Measurements from ENCODE around the gene ACTRT2.

ACTRT2 gene

DNA sequence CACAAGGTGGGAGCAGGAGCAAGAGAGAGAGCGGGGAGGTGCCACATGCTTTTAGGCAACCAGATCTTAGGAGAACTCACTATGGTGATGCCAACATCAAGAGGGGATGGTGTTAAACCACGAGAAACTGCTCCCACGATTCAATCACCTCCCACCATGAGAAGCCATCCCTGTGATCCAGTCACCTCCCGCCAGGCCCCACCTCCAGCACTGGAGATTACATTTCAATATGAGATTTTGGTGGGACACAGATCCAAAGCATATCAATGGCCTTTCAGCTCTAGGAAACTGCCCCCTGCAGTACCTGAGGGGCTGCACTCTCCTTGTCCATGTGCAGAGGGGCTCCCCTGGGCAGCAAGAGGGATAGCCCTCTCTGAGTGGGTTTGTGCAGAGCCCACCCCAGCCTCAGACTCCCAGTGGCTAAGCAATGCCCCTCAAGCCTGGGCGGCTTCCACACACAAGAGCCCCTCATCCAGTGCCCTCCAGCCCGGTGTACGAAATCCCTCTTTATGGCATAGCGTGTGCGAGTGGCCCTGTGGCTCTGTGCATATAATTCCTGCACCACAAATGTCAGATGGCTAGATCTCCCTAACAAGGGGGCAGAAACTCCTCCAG is 32.2 kb downstream of the ACTRT2 start:
- H3K27me3 ChIP-seq (replicated peaks in 2 of 5; ENCODE audit: control insufficient read depth in 4 of 5, insufficient read depth in 5 of 5, low read length in 4 of 5) = no peaks in the 10 kb centered on the region
- CTCF ChIA-PET = no interaction called here
- H3K4me3 ChIP-seq (ENCODE audit: control insufficient read depth in 1 of 7, extremely low read depth in 1 of 7, insufficient read depth in 4 of 7, low read depth in 2 of 7, low read length in 6 of 7) = no peak overlapping the region
- WGBS (ENCODE audit: insufficient coverage) = 100% methylated on average over 8 of the region's 9 CpGs
- no peaks in the 10 kb centered on the region for H3K4me1 ChIP-seq (ENCODE audit: control extremely low read depth in 1 of 4, control insufficient read depth in 4 of 4, insufficient read depth in 4 of 4, low read length in 3 of 4)
- H3K36me3 ChIP-seq (ENCODE audit: control insufficient read depth in 4 of 4, insufficient read depth in 4 of 4, low read length in 3 of 4) = no peaks in the 10 kb centered on the region
- peaks cover 0 to 5% (median 0%) of the 10 kb centered on the region in 5 experiments for H3K9me3 ChIP-seq (ENCODE audit: control extremely low read depth in 1 of 5, control insufficient read depth in 4 of 5, insufficient read depth in 2 of 5, low read depth in 1 of 5, low read length in 4 of 5)
- no peak for DNase-seq
- POLR2A ChIA-PET = no interaction called here
- no peak overlapping the region for H3K27ac ChIP-seq (ENCODE audit: insufficient read depth in 1 of 2, low read depth in 1 of 2, low read length in 2 of 2, poor library complexity in 1 of 2, severe bottlenecking in 2 of 2)

DNA sequence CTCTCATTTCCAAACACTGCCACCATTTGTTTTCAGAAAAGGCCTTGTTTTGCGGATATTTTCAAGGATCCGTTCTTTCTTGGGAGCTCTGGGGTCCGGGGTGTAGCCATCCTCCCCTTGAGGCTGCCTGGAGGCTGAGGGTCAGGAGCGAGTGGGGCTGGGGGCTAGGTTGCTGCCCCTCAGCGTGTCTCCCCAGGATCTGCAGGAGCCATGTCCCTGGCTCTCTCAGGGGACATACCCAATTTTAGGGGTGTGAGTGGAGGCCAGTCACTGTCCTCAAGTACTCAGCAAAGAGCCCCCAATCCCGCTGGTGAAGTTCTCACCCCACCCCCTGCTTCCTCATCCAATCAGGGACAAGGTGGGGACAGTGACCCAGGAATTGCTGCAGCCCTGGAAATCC is 32.7 kb downstream of the ACTRT2 start:
- WGBS (ENCODE audit: insufficient coverage) = 100% methylated on average over 5 of the region's 6 CpGs
- Histone ChIP-seq H3K4me3 (ENCODE audit: control insufficient read depth in 1 of 7, extremely low read depth in 1 of 7, insufficient read depth in 4 of 7, low read depth in 2 of 7, low read length in 6 of 7) (no peak overlapping the region), H3K36me3 (ENCODE audit: control insufficient read depth in 4 of 4, insufficient read depth in 4 of 4, low read length in 3 of 4) (no peaks in the 10 kb centered on the region), H3K27ac (ENCODE audit: insufficient read depth in 1 of 2, low read depth in 1 of 2, low read length in 2 of 2, poor library complexity in 1 of 2, severe bottlenecking in 2 of 2) (no peak overlapping the region), H3K27me3 (replicated peaks in 2 of 5; ENCODE audit: control insufficient read depth in 4 of 5, insufficient read depth in 5 of 5, low read length in 4 of 5) (no peaks in the 10 kb centered on the region), H3K9me3 (ENCODE audit: control extremely low read depth in 1 of 5, control insufficient read depth in 4 of 5, insufficient read depth in 2 of 5, low read depth in 1 of 5, low read length in 4 of 5) (peaks cover 0 to 5% (median 0%) of the 10 kb centered on the region in 5 experiments), H3K4me1 (ENCODE audit: control extremely low read depth in 1 of 4, control insufficient read depth in 4 of 4, insufficient read depth in 4 of 4, low read length in 3 of 4) (no peaks in the 10 kb centered on the region)
- ChIA-PET POLR2A (no interaction called here), CTCF (no interaction called here)
- no peak for DNase-seq

DNA sequence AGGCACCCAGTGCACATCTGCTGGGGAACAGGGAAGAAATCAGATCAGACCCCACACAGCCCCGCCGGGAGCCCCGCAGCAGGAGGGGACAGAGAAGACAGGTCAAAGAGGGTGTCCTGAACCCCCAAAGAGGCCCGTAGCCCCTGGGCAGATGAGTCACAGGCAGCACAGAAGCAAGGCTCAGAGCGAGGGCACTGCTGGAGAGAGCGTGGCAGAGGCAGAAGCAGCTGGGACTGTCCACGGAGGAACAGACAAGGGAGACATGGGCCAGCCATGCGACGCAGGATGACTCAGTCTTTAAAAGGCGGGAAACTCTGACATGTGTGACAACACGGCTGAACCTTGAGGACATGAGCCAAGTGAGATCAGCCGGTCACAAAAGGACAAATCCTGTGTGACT is 33.2 kb downstream of the ACTRT2 start:
- ChIA-PET CTCF (no interaction called here), POLR2A (no interaction called here)
- Histone ChIP-seq H3K27ac (ENCODE audit: insufficient read depth in 1 of 2, low read depth in 1 of 2, low read length in 2 of 2, poor library complexity in 1 of 2, severe bottlenecking in 2 of 2) (no peak overlapping the region), H3K9me3 (ENCODE audit: control extremely low read depth in 1 of 5, control insufficient read depth in 4 of 5, insufficient read depth in 2 of 5, low read depth in 1 of 5, low read length in 4 of 5) (peaks cover 0 to 5% (median 0%) of the 10 kb centered on the region in 5 experiments), H3K36me3 (ENCODE audit: control insufficient read depth in 4 of 4, insufficient read depth in 4 of 4, low read length in 3 of 4) (no peaks in the 10 kb centered on the region), H3K27me3 (replicated peaks in 2 of 5; ENCODE audit: control insufficient read depth in 4 of 5, insufficient read depth in 5 of 5, low read length in 4 of 5) (no peaks in the 10 kb centered on the region), H3K4me3 (ENCODE audit: control insufficient read depth in 1 of 7, extremely low read depth in 1 of 7, insufficient read depth in 4 of 7, low read depth in 2 of 7, low read length in 6 of 7) (no peak overlapping the region), H3K4me1 (ENCODE audit: control extremely low read depth in 1 of 4, control insufficient read depth in 4 of 4, insufficient read depth in 4 of 4, low read length in 3 of 4) (no peaks in the 10 kb centered on the region)
- WGBS (ENCODE audit: insufficient coverage) = 99% methylated on average over 11 of the region's 12 CpGs
- no peak for DNase-seq

DNA sequence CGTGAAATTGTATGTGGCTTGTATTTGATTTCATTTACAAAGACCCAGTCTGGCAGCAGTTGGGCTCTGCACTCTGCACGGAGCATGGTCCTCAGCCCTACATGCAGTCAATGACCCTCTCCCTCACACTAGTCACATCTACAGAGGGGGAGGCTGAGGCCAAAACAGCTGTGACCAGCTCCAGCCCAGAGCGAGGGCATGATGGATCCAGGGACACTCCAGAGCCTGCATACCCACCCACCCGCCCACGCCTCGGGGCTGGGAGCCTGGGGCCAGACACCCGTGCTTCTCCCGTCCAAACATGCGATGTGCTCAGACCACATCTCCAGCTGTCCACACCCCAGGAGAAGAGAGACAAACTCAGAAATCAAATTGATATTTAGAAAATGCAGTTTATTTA is 33.8 kb downstream of the ACTRT2 start:
- H3K27ac ChIP-seq (ENCODE audit: insufficient read depth in 1 of 2, low read depth in 1 of 2, low read length in 2 of 2, poor library complexity in 1 of 2, severe bottlenecking in 2 of 2) = no peak overlapping the region
- 95% methylated on average over 4 of the region's 9 CpGs for WGBS (ENCODE audit: insufficient coverage)
- H3K9me3 ChIP-seq (ENCODE audit: control extremely low read depth in 1 of 5, control insufficient read depth in 4 of 5, insufficient read depth in 2 of 5, low read depth in 1 of 5, low read length in 4 of 5) = peaks cover 0 to 5% (median 0%) of the 10 kb centered on the region in 5 experiments
- DNase-seq = no peak
- H3K4me3 ChIP-seq (ENCODE audit: control insufficient read depth in 1 of 7, extremely low read depth in 1 of 7, insufficient read depth in 4 of 7, low read depth in 2 of 7, low read length in 6 of 7) = no peak overlapping the region
- H3K4me1 ChIP-seq (ENCODE audit: control extremely low read depth in 1 of 4, control insufficient read depth in 4 of 4, insufficient read depth in 4 of 4, low read length in 3 of 4) = no peaks in the 10 kb centered on the region
- H3K36me3 ChIP-seq (ENCODE audit: control insufficient read depth in 4 of 4, insufficient read depth in 4 of 4, low read length in 3 of 4) = no peaks in the 10 kb centered on the region
- ChIA-PET CTCF (no interaction called here), POLR2A (no interaction called here)
- no peaks in the 10 kb centered on the region for H3K27me3 ChIP-seq (replicated peaks in 2 of 5; ENCODE audit: control insufficient read depth in 4 of 5, insufficient read depth in 5 of 5, low read length in 4 of 5)

DNA sequence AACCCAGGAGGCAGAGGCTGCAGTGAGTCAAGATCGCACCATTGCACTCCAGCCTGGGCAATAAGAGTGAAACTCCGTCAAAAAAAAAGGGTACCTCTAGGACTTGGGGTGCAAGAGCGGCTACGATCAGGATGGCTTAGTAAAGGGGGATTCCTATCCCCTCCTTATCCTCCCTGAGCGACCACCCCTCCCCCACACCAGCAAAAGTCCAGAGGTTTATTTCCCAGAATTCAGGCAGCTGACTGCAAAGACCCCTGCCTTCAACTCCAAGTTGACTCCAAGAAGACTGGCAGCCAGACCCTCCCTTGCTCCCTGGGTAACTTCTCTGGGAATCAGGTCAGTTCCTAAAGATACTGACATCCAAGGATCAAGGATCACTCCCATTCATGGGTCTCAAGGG is 35.4 kb downstream of the ACTRT2 start:
- H3K36me3 ChIP-seq (ENCODE audit: control insufficient read depth in 4 of 4, insufficient read depth in 4 of 4, low read length in 3 of 4) = no peaks in the 10 kb centered on the region
- WGBS (ENCODE audit: insufficient coverage) = 96% methylated on average over 4 of the region's 5 CpGs
- no peak overlapping the region for H3K27ac ChIP-seq (ENCODE audit: insufficient read depth in 1 of 2, low read depth in 1 of 2, low read length in 2 of 2, poor library complexity in 1 of 2, severe bottlenecking in 2 of 2)
- H3K9me3 ChIP-seq (ENCODE audit: control extremely low read depth in 1 of 5, control insufficient read depth in 4 of 5, insufficient read depth in 2 of 5, low read depth in 1 of 5, low read length in 4 of 5) = peaks cover 0 to 5% (median 0%) of the 10 kb centered on the region in 5 experiments
- no peak overlapping the region for H3K4me3 ChIP-seq (ENCODE audit: control insufficient read depth in 1 of 7, extremely low read depth in 1 of 7, insufficient read depth in 4 of 7, low read depth in 2 of 7, low read length in 6 of 7)
- ChIA-PET CTCF (no interaction called here), POLR2A (no interaction called here)
- H3K4me1 ChIP-seq (ENCODE audit: control extremely low read depth in 1 of 4, control insufficient read depth in 4 of 4, insufficient read depth in 4 of 4, low read length in 3 of 4) = no peaks in the 10 kb centered on the region
- no peak for DNase-seq
- no peaks in the 10 kb centered on the region for H3K27me3 ChIP-seq (replicated peaks in 2 of 5; ENCODE audit: control insufficient read depth in 4 of 5, insufficient read depth in 5 of 5, low read length in 4 of 5)

DNA sequence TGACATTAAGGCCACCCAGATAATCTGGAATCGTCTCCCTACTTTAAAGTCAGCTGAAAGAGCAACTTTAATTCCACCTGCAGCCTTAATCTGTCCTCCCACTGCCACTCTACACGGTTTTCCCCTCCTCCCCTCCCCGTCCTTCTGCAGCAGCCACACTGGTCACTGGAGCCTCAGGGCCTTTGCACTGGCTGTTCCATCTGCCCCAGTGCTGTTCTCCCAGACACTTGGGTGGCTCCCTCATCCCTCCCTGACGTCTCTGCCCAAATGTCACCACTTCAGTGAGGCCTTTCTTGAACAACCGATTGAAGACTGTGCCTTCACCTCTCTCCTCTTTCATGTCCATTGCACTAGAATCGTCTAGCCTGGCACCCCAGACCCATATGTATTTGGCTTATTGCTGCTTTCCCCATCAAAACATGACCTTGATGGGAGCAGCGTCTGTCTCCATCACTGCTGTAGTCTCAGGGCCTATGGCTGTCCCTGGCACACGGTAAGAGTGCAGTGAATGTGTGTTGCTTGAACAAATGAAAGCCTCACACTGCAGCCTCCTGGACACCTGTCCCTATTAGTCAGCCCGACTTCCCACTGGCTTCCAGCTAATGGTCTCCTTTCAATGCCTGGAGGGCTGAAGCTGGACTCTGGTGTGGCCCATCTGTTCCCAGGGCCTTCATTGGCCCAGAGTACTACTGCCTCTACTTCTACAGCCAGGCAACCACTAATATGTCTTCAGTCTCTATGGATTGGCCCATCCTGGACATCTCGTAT is 37.2 kb downstream of the ACTRT2 start:
- Histone ChIP-seq H3K4me1 (ENCODE audit: control extremely low read depth in 1 of 4, control insufficient read depth in 4 of 4, insufficient read depth in 4 of 4, low read length in 3 of 4) (no peaks in the 10 kb centered on the region), H3K27me3 (replicated peaks in 2 of 5; ENCODE audit: control insufficient read depth in 4 of 5, insufficient read depth in 5 of 5, low read length in 4 of 5) (no peaks in the 10 kb centered on the region), H3K9me3 (ENCODE audit: control extremely low read depth in 1 of 5, control insufficient read depth in 4 of 5, insufficient read depth in 2 of 5, low read depth in 1 of 5, low read length in 4 of 5) (no peaks in the 10 kb centered on the region), H3K4me3 (ENCODE audit: control insufficient read depth in 1 of 7, extremely low read depth in 1 of 7, insufficient read depth in 4 of 7, low read depth in 2 of 7, low read length in 6 of 7) (no peak overlapping the region), H3K36me3 (ENCODE audit: control insufficient read depth in 4 of 4, insufficient read depth in 4 of 4, low read length in 3 of 4) (no peaks in the 10 kb centered on the region), H3K27ac (ENCODE audit: insufficient read depth in 1 of 2, low read depth in 1 of 2, low read length in 2 of 2, poor library complexity in 1 of 2, severe bottlenecking in 2 of 2) (no peak overlapping the region)
- POLR2A ChIA-PET = no interaction called here
- CTCF ChIA-PET = no interaction called here
- DNase-seq = no peak
- WGBS (ENCODE audit: insufficient coverage) = 94% methylated on average over 9 of the region's 10 CpGs

DNA sequence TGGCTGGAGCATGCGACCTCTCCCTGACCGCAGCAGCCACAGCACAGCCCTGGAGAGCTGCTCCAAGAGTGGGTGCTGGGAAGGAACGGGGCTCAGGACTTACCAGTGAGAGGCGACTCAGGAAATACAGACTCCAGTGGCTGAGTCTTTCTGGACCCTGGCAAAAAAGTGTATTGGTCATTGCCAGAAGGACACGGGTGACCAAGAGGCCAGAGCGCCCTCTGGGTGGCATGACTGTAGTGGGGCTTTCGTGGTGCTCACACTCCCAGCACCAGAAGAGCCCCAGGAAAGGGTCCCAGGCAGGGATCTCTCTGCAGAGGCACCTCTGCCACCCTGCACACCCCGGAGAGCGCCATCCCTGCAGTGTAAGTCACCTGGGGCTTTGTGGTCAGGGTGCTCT is 38.9 kb downstream of the ACTRT2 start:
- H3K9me3 ChIP-seq (ENCODE audit: control extremely low read depth in 1 of 5, control insufficient read depth in 4 of 5, insufficient read depth in 2 of 5, low read depth in 1 of 5, low read length in 4 of 5) = no peaks in the 10 kb centered on the region
- WGBS (ENCODE audit: insufficient coverage) = 100% methylated on average over 9 of the region's 9 CpGs
- ChIA-PET CTCF (no interaction called here), POLR2A (no interaction called here)
- H3K27me3 ChIP-seq (replicated peaks in 2 of 5; ENCODE audit: control insufficient read depth in 4 of 5, insufficient read depth in 5 of 5, low read length in 4 of 5) = no peaks in the 10 kb centered on the region
- H3K27ac ChIP-seq (ENCODE audit: insufficient read depth in 1 of 2, low read depth in 1 of 2, low read length in 2 of 2, poor library complexity in 1 of 2, severe bottlenecking in 2 of 2) = no peak overlapping the region
- no peaks in the 10 kb centered on the region for H3K36me3 ChIP-seq (ENCODE audit: control insufficient read depth in 4 of 4, insufficient read depth in 4 of 4, low read length in 3 of 4)
- DNase-seq = no peak
- no peak overlapping the region for H3K4me3 ChIP-seq (ENCODE audit: control insufficient read depth in 1 of 7, extremely low read depth in 1 of 7, insufficient read depth in 4 of 7, low read depth in 2 of 7, low read length in 6 of 7)
- H3K4me1 ChIP-seq (ENCODE audit: control extremely low read depth in 1 of 4, control insufficient read depth in 4 of 4, insufficient read depth in 4 of 4, low read length in 3 of 4) = no peaks in the 10 kb centered on the region

Data from common myeloid progenitor, CD34-positive (primary cell).